ENCODE measurements around the gene HIRA.

Gene HIRA

GRCh38 chr22:19304547-19304946, 127.0 kb downstream of the HIRA start:
- Histone ChIP-seq H3K4me3 (ENCODE audit: low read depth, low read length) (no peak overlapping the region), H3K36me3 (ENCODE audit: control insufficient read depth, insufficient read depth, low read length) (no peaks in the 10 kb centered on the region), H3K9me3 (ENCODE audit: control insufficient read depth, insufficient read depth, low read depth, low read length) (no peaks in the 10 kb centered on the region), H3K4me1 (ENCODE audit: control insufficient read depth, insufficient read depth, low read length) (no peaks in the 10 kb centered on the region), H3K27ac (ENCODE audit: low read depth, low read length) (no peak overlapping the region), H3K27me3 (ENCODE audit: control insufficient read depth, insufficient read depth, low read length) (no peaks in the 10 kb centered on the region), H3K9ac (ENCODE audit: low read length) (no peak overlapping the region)

DNA sequence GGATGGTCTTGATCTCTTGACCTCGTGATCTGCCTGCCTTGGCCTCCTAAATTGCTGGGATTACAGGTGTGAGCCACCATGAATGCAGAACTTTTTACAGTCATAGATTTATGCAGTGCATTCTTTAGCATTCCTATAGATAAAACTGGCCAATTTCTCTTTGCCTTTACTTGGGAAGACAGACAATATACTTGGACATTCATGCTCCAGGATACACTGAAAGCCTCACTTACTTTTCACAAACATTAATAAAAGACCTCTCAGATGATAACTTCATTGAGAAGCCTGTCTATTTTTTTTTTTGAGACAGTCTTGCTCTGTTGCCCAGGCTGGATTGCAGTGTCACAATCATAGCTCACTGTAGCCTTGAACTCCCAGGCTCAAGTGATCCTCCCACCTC, 127.7 kb downstream of the HIRA start:
- no peak overlapping the region for H3K9ac ChIP-seq (ENCODE audit: low read length)

DNA sequence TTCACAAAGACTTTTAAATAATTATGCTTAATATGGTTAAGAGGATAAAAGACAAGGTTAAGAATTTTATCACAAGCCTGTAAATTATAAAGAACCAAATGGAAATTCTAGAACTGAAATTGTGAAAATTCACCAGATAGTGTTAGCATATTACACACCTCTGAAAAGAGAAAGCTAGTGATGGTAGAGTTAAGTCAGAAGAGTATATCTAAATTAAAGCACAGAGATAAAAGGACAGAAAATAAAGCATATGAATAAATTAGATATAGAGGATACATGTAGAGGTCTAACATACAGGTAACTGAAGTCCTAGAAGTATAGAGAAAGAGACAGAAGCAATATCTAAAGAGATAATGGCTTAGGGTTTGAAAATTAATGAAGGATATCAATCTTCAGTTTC, 135.8 kb downstream of the HIRA start:
- Histone ChIP-seq H3K9me3 (ENCODE audit: control insufficient read depth, insufficient read depth, low read depth, low read length) (no peaks in the 10 kb centered on the region), H3K9ac (ENCODE audit: low read length) (no peak overlapping the region), H3K27ac (ENCODE audit: low read depth, low read length) (no peak overlapping the region), H3K4me3 (ENCODE audit: low read depth, low read length) (no peak overlapping the region), H3K27me3 (ENCODE audit: control insufficient read depth, insufficient read depth, low read length) (peaks cover 3% of the 10 kb centered on the region), H3K4me1 (ENCODE audit: control insufficient read depth, insufficient read depth, low read length) (peaks cover 7% of the 10 kb centered on the region), H3K36me3 (ENCODE audit: control insufficient read depth, insufficient read depth, low read length) (no peaks in the 10 kb centered on the region)

More for the DNA sequence above, 127.7 kb downstream of the HIRA start:
- no peaks in the 10 kb centered on the region for H3K36me3 ChIP-seq (ENCODE audit: control insufficient read depth, insufficient read depth, low read length)
- H3K27ac ChIP-seq (ENCODE audit: low read depth, low read length), result no peak overlapping the region
- H3K4me3 ChIP-seq (ENCODE audit: low read depth, low read length), result no peak overlapping the region
- H3K27me3 ChIP-seq (ENCODE audit: control insufficient read depth, insufficient read depth, low read length), result no peaks in the 10 kb centered on the region
- H3K4me1 ChIP-seq (ENCODE audit: control insufficient read depth, insufficient read depth, low read length), result no peaks in the 10 kb centered on the region
- no peaks in the 10 kb centered on the region for H3K9me3 ChIP-seq (ENCODE audit: control insufficient read depth, insufficient read depth, low read depth, low read length)

DNA sequence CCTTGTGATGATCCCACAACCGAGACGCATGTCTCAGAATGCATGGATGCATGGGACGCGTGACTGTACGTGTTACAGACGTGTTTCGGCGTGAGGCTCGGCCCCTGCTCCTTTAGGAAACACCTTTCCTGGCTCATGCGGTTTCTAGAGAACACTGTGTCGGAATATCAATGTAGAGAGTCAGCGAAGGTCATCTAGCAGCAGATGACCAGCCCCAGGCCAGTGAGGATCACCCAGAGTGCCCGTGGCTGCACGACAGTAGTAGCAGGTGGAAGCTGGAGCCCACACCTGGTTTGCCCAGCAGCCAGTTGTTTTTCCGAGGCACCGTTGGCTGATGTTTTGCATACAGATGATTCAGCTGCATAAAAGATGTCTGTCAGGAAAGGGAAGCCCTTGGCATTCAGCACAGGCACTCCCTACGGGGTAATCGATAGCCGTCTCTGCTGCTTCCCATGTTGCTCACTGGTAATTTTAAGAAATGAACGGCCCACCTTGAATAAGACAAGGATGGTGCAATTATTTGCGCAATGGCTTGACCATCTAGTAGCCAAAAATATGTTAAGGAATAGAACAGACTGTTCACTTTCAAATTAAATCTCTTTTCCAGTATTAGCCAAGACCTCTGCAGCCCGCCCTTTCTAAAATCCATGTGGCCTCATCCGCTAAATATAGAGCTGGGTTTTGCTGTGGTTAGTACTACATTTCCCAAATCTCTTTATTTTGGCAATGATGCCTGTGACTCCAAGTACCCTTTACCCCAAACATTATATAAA, 138.9 kb downstream of the HIRA start:
- H3K4me3 ChIP-seq (ENCODE audit: low read depth, low read length), result peak overlapping the region; percentile 79
- peak overlapping the region; percentile 51 for H3K9ac ChIP-seq (ENCODE audit: low read length)
- H3K9me3 ChIP-seq (ENCODE audit: control insufficient read depth, insufficient read depth, low read depth, low read length), result no peaks in the 10 kb centered on the region
- no peaks in the 10 kb centered on the region for H3K36me3 ChIP-seq (ENCODE audit: control insufficient read depth, insufficient read depth, low read length)
- H3K27me3 ChIP-seq (ENCODE audit: control insufficient read depth, insufficient read depth, low read length), result peaks cover 18% of the 10 kb centered on the region
- no peak overlapping the region for H3K27ac ChIP-seq (ENCODE audit: low read depth, low read length)
- peaks cover 25% of the 10 kb centered on the region for H3K4me1 ChIP-seq (ENCODE audit: control insufficient read depth, insufficient read depth, low read length)

- H3K9ac ChIP-seq (ENCODE audit: low read length), result peak within 1 kb of the TSS; percentile 58
- peaks cover 32% of the 10 kb centered on the region for H3K4me1 ChIP-seq (ENCODE audit: control insufficient read depth, insufficient read depth, low read length)
- H3K4me3 ChIP-seq (ENCODE audit: low read depth, low read length), result peak within 1 kb of the TSS; percentile 81
- peaks cover 18% of the 10 kb centered on the region for H3K27me3 ChIP-seq (ENCODE audit: control insufficient read depth, insufficient read depth, low read length)
- H3K27ac ChIP-seq (ENCODE audit: low read depth, low read length), result no peak within 1 kb of the TSS
- no peaks in the 10 kb centered on the region for H3K36me3 ChIP-seq (ENCODE audit: control insufficient read depth, insufficient read depth, low read length)
- H3K9me3 ChIP-seq (ENCODE audit: control insufficient read depth, insufficient read depth, low read depth, low read length), result no peaks in the 10 kb centered on the region
These were observed 139.7 kb downstream of the HIRA start, which contains the start of gene CLTCL1 for GRCh38 chr22:19291580-19292457. Gene CLTCL1, minus strand, starts transcription at chr22:19291719. Its CDS starts 78 bp downstream, at chr22:19291641.

DNA sequence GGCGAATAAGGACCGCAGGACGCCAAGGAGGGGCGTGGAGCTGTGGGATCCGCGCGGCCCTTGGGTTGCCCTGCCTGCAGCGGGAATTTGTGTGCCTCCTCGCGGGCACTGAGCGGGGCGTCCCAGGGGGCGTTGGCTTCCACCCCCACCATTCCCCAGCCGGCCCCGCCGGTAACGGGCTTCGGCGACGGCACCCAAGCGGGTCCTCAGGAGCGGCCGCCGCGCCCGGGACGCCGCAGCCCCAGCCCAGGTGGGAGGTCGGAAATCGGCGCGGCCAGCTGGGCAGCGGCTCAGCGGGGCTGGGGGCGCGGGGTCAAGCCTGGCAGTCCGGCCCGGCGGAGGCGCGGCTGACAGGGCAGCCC, 140.3 kb downstream of the HIRA start:
- no peak overlapping the region for H3K27ac ChIP-seq (ENCODE audit: low read depth, low read length)
- peak overlapping the region; percentile 81 for H3K4me3 ChIP-seq (ENCODE audit: low read depth, low read length)
- peak overlapping the region; percentile 58 for H3K9ac ChIP-seq (ENCODE audit: low read length)

DNA sequence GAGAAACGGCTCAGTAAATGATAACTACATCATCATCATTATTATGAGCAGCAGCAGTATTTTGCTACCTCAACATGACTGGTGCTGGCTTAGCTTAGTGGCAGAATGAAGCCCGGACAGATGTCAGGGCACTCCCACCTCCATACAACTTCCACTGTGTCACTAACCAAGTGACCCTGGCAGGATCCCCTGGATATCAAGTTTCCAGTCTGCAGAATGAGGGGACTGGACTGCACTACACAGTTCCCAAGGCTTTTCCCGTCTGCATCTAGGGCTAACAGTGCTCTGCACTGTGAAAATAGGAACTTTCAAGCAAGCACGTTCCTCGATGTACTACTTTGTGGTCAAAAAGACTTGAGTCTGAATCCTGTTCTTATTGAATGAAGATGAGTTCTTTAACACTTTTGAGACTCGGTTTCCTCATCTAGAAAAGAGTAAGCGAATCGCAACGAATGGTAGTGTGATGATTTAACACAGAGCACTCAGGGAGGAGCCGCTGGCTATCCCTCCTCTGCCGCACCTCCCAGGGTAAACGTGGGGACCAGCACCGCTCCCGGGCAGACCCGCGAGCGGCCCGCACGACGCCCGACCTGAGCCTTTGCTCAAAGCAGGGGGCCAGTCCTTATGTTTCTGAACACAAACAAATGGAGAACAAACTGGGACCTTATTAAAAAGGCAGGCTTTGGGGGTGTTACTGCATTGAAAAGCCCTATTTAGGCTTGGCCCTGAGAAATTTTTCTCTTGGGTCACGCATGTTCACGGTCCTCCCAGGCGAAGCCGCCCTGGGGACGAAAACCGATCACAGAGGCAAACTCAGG, 140.9 kb downstream of the HIRA start:
- H3K9me3 ChIP-seq (ENCODE audit: control insufficient read depth, insufficient read depth, low read depth, low read length), result no peaks in the 10 kb centered on the region
- no peak overlapping the region for H3K27ac ChIP-seq (ENCODE audit: low read depth, low read length)
- H3K4me3 ChIP-seq (ENCODE audit: low read depth, low read length), result peak overlapping the region; percentile 81
- H3K36me3 ChIP-seq (ENCODE audit: control insufficient read depth, insufficient read depth, low read length), result no peaks in the 10 kb centered on the region
- peak overlapping the region; percentile 58 for H3K9ac ChIP-seq (ENCODE audit: low read length)
- H3K27me3 ChIP-seq (ENCODE audit: control insufficient read depth, insufficient read depth, low read length), result peaks cover 18% of the 10 kb centered on the region
- H3K4me1 ChIP-seq (ENCODE audit: control insufficient read depth, insufficient read depth, low read length), result peaks cover 44% of the 10 kb centered on the region

More for the DNA sequence above, 140.3 kb downstream of the HIRA start:
- Histone ChIP-seq H3K9me3 (ENCODE audit: control insufficient read depth, insufficient read depth, low read depth, low read length) (no peaks in the 10 kb centered on the region), H3K4me1 (ENCODE audit: control insufficient read depth, insufficient read depth, low read length) (peaks cover 38% of the 10 kb centered on the region), H3K36me3 (ENCODE audit: control insufficient read depth, insufficient read depth, low read length) (no peaks in the 10 kb centered on the region), H3K27me3 (ENCODE audit: control insufficient read depth, insufficient read depth, low read length) (peaks cover 18% of the 10 kb centered on the region)

DNA sequence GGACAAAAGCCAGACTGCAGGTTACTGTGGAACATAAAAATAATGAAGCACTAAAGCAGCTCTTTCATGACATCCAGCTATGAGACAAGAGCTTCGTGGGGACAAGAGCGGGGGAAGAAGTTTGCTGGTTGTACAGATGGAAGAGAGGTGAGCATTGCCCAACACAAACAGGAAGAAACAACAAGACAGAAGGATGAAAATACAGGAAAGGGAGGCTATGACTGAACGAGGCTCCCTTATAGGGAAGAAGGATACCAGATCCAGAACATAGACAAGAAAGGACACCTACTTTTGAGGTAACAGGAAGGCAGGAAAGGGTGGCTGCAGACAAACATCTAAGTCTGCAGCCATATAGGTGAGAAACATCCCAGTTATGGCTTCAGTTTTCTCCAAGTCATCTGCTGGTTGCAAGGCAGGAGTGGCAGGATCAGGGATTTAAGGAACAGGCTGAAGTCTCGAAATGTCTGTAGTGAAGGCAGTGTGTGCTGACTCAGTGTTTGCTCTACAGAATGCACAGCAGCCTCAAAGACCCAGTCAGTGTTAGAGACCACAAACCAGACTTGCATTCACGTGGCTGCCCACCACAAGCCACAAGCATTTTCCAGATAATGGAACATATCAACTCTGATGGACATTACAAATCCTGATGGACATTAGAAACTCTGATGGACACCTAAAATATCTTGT, 141.9 kb downstream of the HIRA start:
- Histone ChIP-seq H3K27ac (ENCODE audit: low read depth, low read length) (no peak overlapping the region), H3K9ac (ENCODE audit: low read length) (no peak overlapping the region), H3K4me1 (ENCODE audit: control insufficient read depth, insufficient read depth, low read length) (peaks cover 47% of the 10 kb centered on the region), H3K27me3 (ENCODE audit: control insufficient read depth, insufficient read depth, low read length) (peaks cover 18% of the 10 kb centered on the region), H3K36me3 (ENCODE audit: control insufficient read depth, insufficient read depth, low read length) (no peaks in the 10 kb centered on the region), H3K9me3 (ENCODE audit: control insufficient read depth, insufficient read depth, low read depth, low read length) (no peaks in the 10 kb centered on the region), H3K4me3 (ENCODE audit: low read depth, low read length) (no peak overlapping the region)

DNA sequence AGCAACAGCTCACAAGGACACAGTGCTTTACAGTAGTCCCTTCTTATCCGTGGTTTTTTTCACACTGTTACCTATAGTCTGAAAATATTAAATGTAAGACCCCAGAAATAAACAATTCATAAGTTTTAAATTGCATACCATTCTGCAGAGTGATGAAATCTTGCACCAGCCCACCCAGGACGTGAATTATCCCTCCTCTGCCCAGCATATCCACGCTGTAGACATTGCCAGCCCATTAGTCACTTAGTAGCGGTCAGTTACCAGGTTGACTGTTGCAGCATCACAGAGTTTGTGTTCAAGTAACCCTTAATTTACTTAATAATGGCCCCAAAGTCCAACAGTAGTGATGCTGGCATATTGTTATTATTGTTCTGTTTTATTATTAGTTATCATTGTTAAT, 143.6 kb downstream of the HIRA start:
- peaks cover 47% of the 10 kb centered on the region for H3K4me1 ChIP-seq (ENCODE audit: control insufficient read depth, insufficient read depth, low read length)
- H3K27me3 ChIP-seq (ENCODE audit: control insufficient read depth, insufficient read depth, low read length), result peaks cover 18% of the 10 kb centered on the region
- H3K4me3 ChIP-seq (ENCODE audit: low read depth, low read length), result no peak overlapping the region
- no peaks in the 10 kb centered on the region for H3K9me3 ChIP-seq (ENCODE audit: control insufficient read depth, insufficient read depth, low read depth, low read length)
- H3K36me3 ChIP-seq (ENCODE audit: control insufficient read depth, insufficient read depth, low read length), result no peaks in the 10 kb centered on the region
- no peak overlapping the region for H3K27ac ChIP-seq (ENCODE audit: low read depth, low read length)
- no peak overlapping the region for H3K9ac ChIP-seq (ENCODE audit: low read length)

GRCh38 chr22:19287076-19287707, 144.3 kb downstream of the HIRA start:
- Histone ChIP-seq H3K9me3 (ENCODE audit: control insufficient read depth, insufficient read depth, low read depth, low read length) (no peaks in the 10 kb centered on the region), H3K4me3 (ENCODE audit: low read depth, low read length) (no peak overlapping the region), H3K9ac (ENCODE audit: low read length) (no peak overlapping the region), H3K27ac (ENCODE audit: low read depth, low read length) (no peak overlapping the region), H3K27me3 (ENCODE audit: control insufficient read depth, insufficient read depth, low read length) (peaks cover 18% of the 10 kb centered on the region), H3K36me3 (ENCODE audit: control insufficient read depth, insufficient read depth, low read length) (no peaks in the 10 kb centered on the region), H3K4me1 (ENCODE audit: control insufficient read depth, insufficient read depth, low read length) (peaks cover 42% of the 10 kb centered on the region)
